ENCODE data around the gene SAYSD1. TPM values are rescaled to one million over a fixed set of nuclear protein-coding genes. Genes with fewer than 3 reads are reported as not detected.

Gene SAYSD1
- total and polyA plus RNA-seq, 2 of the 8 experiments (the other 6 are each of a cell fraction or from before 2014, with no cell fraction given) = 6.7 to 7.9 TPM

- no peak overlapping the region for H4K5ac ChIP-seq (ENCODE audit: insufficient read length, low read depth, low read length)
- no peak overlapping the region for H3K9ac ChIP-seq (replicated peaks in 1 of 4; ENCODE audit: extremely low read depth in 1 of 4, low read depth in 3 of 4, low read length in 3 of 4)
- no peaks in the 10 kb centered on the region for H4K20me1 ChIP-seq (replicated peaks in 1 of 2; ENCODE audit: control insufficient read depth in 1 of 2, insufficient read depth in 2 of 2, low read length in 2 of 2)
- no peaks in the 10 kb centered on the region for H3K27me3 ChIP-seq (replicated peaks in 1 of 4; ENCODE audit: control insufficient read depth in 3 of 4, extremely low read depth in 1 of 4, insufficient read depth in 3 of 4, low read length in 3 of 4)
- FAIRE-seq (peak; percentile 96), DNase-seq (ENCODE audit: low read depth in 1 of 2, low spot score in 2 of 2) (peak in 1 of 2 experiments; percentile 21)
- H3K79me1 ChIP-seq (ENCODE audit: low read depth, low read length) = no peaks in the 10 kb centered on the region
- no peak overlapping the region for H3K23ac ChIP-seq (ENCODE audit: insufficient read length)
- 21% methylated on average over 1 of the region's 1 CpG; no CpG with 5 or more reads in 1 of the 2 experiments for WGBS, 2 experiments (ENCODE audit: extremely low coverage in 1 of 2, insufficient coverage in 1 of 2, insufficient read length in 1 of 2, insufficient replicate concordance in 2 of 2, low coverage in 1 of 2, low lambda C conversion rate in 2 of 2, missing lambda C conversion rate in 1 of 2)
- no peak overlapping the region for H3K14ac ChIP-seq (ENCODE audit: insufficient read length)
- no peak overlapping the region for H3K4ac ChIP-seq (replicated peaks; ENCODE audit: insufficient read length, low read depth, low read length)
- no peak overlapping the region for H3K27ac ChIP-seq (ENCODE audit: low read depth, low read length)
- H4K91ac ChIP-seq (replicated peaks; ENCODE audit: insufficient read length, low read length) = no peak overlapping the region
- POLR2A ChIA-PET (ENCODE audit: partially characterized antibody) = no interaction called here
- no peak overlapping the region for H2BK120ac ChIP-seq (replicated peaks; ENCODE audit: low read depth, low read length)
- H3K36me3 ChIP-seq (ENCODE audit: control insufficient read depth in 2 of 4, insufficient read depth in 4 of 4, low read length in 3 of 4) = no peaks in the 10 kb centered on the region
- peaks cover 7 to 24% (median 10%) of the 10 kb centered on the region in 4 experiments; a peak in 6 of 7 replicates for H3K4me1 ChIP-seq (replicated peaks in 1 of 4; ENCODE audit: control insufficient read depth in 3 of 4, insufficient read depth in 4 of 4, low read length in 3 of 4)
- H4K8ac ChIP-seq (ENCODE audit: extremely low read depth, insufficient read depth, low read length) = no peak overlapping the region
- no peak overlapping the region for H2AFZ ChIP-seq (ENCODE audit: low read length)
- no peaks in the 10 kb centered on the region for H3K9me3 ChIP-seq (ENCODE audit: insufficient read depth in 2 of 2, low read depth in 1 of 2, low read length in 1 of 2)
- no peaks in the 10 kb centered on the region for H3K23me2 ChIP-seq (ENCODE audit: low read depth, low read length)
- peak overlapping the region in 1 of 2 experiments; percentile 3; a peak in 1 of 4 replicates for H3K4me2 ChIP-seq (ENCODE audit: insufficient read depth in 1 of 2, low read depth in 2 of 2, low read length in 2 of 2)
- H3K4me3 ChIP-seq (ENCODE audit: extremely low read depth in 1 of 4, insufficient read depth in 2 of 4, low read depth in 3 of 4, low read length in 4 of 4) = no peak overlapping the region
- no peak overlapping the region for H2BK15ac ChIP-seq (ENCODE audit: low read length)
- H2BK12ac ChIP-seq (ENCODE audit: low read depth, low read length) = no peak overlapping the region
- TF ChIP-seq CTCF (IDR thresholded peaks at IDR 0.05; ENCODE audit: control extremely low read depth in 1 of 3, insufficient read depth in 1 of 3, low read depth in 1 of 3, low read length in 3 of 3) (peak; percentile 19 to 91 (median 65)), NANOG (IDR thresholded peaks at IDR 0.05; ENCODE audit: insufficient read depth, low read depth, low read length, poor library complexity, severe bottlenecking) (no peak), RAD21 (IDR thresholded peaks at IDR 0.05 in 1 of 2, conservative IDR thresholded peaks at IDR 0.05 in 1 of 2; ENCODE audit: low read depth in 2 of 2, low read length in 2 of 2) (peak; percentile 84 to 85)
- no peak overlapping the region for H2BK5ac ChIP-seq (ENCODE audit: low read depth, low read length)
- H3K18ac ChIP-seq (ENCODE audit: extremely low read depth, low read length) = no peak overlapping the region
- H3K56ac ChIP-seq (replicated peaks; ENCODE audit: insufficient read length, low read depth, low read length) = peak overlapping the region; percentile 9
- no peak overlapping the region for H2BK20ac ChIP-seq (ENCODE audit: low read length)
- CTCF ChIA-PET (ENCODE audit: partially characterized antibody) = interaction anchor here (0.7 to 12.5 kb wide), 24 partner anchors 9 to 220 kb away, joined by 3 to 153 read pairs (median 6); no protein-coding TSS in a partner anchor
- H3K79me2 ChIP-seq (ENCODE audit: control insufficient read depth in 1 of 2, insufficient read depth in 2 of 2, low read length in 2 of 2) = no peaks in the 10 kb centered on the region
- H2AK5ac ChIP-seq (ENCODE audit: low read depth, low read length) = no peak overlapping the region
Observed at GRCh38 chr6:39092124-39092523, 22.9 kb downstream of the SAYSD1 start.

All from H1 (cell line).